Stimulated activated naive CD4-positive, alpha-beta T cell treated with Interleukin-2 at 50 U/mL for 16 hours (primary cell): ENCODE data around the gene DCLRE1A.

Experiments
- DNase-seq: peaks from one replicate; lab custom pipeline; 2025; lab: John Stamatoyannopoulos, UW

Gene DCLRE1A

GRCh38 chr10:113854013-113854760 is at the start of gene DCLRE1A, which contains the start of gene NHLRC2:
TSS of gene DCLRE1A (minus strand) at chr10:113854082. CDS start at chr10:113853182, 900 bp downstream.
TSS of gene NHLRC2 (plus strand) at chr10:113854661. CDS start at chr10:113854873, 212 bp downstream.
- peak; percentile 63 for DNase-seq

GRCh38 chr10:113899952-113900598 is 46.2 kb upstream of the DCLRE1A start:
- DNase-seq: no peak

DNA sequence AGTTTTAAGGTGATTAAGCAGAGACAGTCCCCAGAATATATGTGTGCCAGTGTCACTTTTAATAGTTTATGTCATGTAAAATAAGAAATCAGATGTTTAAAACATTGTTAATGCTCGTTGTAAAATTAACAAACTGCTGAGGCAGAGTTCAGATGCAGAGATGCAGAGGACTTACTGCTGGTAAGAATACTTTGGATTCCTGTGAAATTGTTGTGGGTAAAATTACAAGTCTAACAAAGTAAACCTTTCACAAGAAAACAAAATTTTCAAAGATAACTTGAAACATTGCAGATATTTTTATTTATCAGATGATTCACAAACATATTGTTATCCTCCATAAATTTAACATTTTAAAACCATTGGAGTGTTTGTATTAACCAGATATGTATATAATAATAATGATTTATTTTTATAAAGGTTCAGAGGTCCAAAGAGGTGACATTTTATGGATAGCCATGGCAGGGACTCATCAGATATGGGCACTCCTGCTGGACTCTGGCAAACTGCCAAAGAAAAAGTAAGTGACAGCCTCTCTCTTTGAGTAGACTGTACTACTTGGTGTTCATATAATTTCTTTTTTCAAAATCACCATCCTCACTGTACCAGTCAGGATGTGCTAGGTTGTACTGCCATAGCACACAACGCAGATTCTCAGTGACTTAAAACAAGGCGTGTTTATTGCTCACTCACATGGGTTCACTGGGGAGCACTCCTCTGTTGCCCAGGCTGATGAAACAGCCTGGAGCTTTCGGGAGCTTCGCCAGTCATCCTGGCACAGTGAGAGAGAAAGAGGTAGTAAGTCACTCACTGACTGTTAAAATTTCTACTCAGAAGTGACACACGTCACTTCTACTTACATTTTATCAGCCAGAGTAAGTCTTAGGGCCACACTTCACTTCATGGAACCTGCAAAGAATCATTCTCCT is 44.1 kb upstream of the DCLRE1A start:
- no peak for DNase-seq

GRCh38 chr10:113895018-113895417 is 41.1 kb upstream of the DCLRE1A start:
- no peak for DNase-seq

- no peak for DNase-seq
These were observed 40.7 kb upstream of the DCLRE1A start for GRCh38 chr10:113894581-113894980.

- no peak for DNase-seq
These were observed 39.7 kb upstream of the DCLRE1A start for GRCh38 chr10:113893570-113893969.

DNA sequence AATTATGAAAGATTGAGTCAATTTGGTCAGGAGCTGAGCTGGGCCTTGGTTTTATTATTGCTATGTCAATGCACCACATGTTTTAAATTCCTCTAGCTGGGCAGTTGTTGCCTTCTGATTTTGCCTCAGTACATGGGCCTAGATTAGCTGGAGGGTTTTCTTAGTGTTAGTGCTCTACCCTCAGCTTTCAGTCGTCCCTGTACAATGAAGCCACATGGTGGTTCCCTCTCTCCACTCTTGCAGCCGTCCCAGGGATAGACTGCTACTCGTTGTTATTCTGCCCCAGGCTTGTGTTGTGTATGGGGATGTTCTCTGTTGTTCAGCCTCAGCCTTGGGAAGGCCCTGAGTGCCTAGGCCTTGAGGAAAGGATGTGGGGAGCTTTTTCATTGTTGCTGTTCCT is 37.6 kb upstream of the DCLRE1A start:
- no peak for DNase-seq

DNA sequence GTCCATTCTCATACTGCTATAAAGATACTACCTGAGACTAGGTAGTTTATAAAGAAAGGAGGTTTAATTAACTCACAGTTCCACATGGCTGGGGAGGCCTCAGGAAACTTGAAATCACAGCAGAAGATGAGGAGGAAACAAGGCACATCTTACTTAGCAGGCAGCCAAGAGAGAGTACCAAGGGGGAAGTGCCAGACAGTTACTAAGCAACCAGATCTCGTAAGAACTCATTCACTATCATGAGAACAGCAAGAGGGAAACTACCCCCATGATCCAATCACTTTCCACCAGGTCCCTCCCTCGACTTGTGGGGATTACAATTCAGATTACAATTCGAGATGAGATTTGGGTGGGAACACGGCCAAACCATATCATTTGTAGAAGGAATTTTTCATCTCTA is 36.9 kb upstream of the DCLRE1A start:
- no peak for DNase-seq

DNA sequence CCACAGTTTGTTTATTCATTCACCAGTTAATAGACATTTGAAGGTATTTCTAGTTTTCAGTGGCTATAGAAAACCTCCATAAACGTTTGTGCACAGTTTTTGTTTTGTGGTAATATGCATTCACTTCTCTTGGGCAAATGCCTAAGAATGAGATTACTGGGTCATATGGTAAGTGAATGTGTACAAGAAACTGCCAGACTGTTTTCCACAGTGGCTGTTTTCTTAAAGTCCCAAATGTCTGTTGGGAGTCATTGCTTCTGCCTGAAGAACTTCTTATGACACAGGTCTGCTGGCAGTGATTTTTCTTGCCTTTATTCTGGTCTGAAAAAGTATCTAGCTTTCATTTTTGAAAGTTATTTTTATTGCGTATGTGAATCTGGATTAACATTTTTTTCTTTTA is 36.0 kb upstream of the DCLRE1A start:
- DNase-seq: no peak

- no peak for DNase-seq
These were observed 28.4 kb upstream of the DCLRE1A start for GRCh38 chr10:113882240-113882639.

- no peak for DNase-seq
These were observed 26.4 kb upstream of the DCLRE1A start for GRCh38 chr10:113880236-113880635.

GRCh38 chr10:113879691-113880090 is 25.8 kb upstream of the DCLRE1A start:
- DNase-seq: no peak

- no peak for DNase-seq
These were observed 22.6 kb upstream of the DCLRE1A start for GRCh38 chr10:113876461-113876860.

DNA sequence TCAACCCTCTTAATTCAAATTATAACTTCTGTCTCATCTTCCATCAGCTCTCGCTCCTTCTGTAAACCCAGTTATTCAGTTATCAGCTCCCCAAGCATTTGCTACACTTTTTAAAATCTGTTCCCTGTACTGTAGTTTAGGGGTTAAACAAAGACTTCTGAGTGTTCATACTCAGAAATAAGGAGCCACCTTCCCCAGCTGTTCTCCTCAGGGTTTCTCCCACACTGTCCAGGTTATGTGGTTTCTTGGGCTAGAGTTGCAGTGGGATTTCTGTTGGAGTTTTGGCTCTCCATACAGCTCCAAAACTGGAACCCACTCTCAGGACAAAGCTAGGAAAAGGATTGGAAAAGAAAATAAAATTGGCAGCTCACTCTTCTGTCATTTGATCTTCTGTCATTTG is 21.3 kb upstream of the DCLRE1A start:
- no peak for DNase-seq

DNA sequence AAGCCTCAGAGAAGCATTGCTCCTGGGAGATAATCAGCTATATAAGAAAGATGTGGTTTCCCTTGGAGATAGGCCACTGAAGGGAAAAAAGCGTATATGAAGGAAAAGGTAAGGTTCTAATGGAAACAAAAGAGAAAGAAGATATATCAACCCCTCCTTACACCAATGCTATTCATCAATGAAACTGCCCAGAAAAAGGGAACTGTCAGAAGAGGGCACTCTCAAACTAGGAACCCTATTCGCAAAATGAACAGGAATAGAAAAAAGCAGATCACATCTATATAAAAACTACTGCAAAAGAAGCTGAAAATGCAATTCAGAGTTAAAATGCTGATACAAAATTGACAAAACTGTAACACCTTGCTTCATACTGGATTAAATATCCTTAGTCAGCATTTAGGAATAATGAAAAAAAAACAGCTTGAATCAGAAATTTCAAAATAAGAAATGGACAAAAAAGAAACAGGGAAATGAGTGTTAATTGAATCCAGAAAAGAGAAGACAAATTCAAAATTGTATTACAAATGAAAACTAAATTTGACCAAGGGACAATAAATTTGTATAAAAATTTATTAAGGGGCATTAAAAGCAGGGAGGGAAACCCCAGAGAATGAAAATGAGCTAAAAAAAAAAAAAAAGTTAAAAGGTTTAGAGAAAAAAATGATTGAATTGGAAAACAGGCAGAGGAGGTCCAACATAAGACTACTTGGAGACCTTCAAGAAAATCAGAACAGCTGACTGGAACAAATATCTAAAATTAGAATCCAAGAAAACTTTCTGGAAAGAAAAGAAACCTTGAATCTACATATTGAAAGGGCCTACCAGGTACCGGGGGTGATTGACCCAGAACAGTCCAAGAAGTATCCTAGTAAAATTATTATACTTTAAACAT is 18.5 kb upstream of the DCLRE1A start:
- DNase-seq: no peak

DNA sequence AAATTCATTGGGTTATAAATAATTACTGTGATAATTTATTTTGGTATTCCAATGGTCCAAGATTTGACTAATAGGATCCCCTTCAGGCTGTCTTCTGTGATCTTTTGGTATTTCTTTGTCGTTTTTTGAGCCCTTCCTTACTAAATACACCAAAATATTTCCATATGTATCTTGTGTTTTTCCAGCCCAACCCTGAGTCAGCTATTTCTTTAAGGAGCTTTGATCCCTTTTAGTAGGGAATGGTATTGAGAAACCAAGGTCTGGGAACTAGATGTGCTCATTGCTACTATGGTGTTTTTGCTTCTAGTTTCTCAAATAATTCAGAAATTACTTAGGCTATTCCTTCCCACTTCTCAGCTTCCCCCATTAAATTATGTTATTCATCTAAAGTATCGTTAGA is 15.9 kb upstream of the DCLRE1A start:
- no peak for DNase-seq

GRCh38 chr10:113867904-113868303 is 14.0 kb upstream of the DCLRE1A start:
- no peak for DNase-seq

- no peak for DNase-seq
These were observed 12.9 kb upstream of the DCLRE1A start for GRCh38 chr10:113866551-113867394.

DNA sequence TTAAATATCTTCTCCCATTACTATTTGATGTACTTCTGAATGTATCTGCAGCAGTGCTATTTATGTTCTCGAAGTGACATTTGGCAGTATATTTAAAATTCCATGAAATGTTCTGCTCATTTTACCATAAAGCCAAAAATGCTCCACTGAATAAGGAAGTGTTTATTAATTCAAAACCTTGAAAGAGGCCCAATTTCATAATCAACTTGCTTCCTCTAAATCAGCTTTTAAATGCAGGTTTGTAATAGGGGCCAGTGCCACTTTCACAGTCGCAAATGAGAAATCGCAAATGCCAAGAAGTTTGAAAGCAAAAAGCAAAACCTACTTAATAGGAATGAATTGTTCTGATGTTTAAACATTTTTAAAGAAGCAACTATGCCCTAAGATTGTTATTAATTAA is 12.0 kb upstream of the DCLRE1A start:
- DNase-seq: no peak

GRCh38 chr10:113859261-113859660 is 5.4 kb upstream of the DCLRE1A start:
- no peak for DNase-seq

DNA sequence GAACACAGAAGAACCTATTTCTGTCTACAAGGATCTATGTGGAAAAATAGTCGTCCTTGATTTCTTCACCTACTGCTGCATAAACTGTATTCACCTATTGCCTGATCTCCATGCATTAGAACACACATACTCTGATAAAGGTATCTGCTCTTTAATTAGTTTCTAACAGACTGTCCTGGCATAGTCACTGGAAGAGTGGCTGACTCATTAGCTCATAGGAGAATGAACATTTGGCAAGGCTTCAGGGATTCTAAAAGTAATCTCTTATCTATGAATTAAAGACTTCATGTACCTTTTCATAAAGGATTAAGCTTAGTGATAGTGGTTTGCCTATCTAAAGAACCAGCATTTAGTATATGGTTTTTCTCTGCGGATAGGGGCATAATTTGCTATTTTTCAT is 4.7 kb upstream of the DCLRE1A start:
- no peak for DNase-seq
